ENCODE data around the gene AIG1.
"Not testable (repeated sequence)": the region's sequence is repeated elsewhere in the genome, so short reads cannot be mapped to it uniquely, and the experiment has no call there.

The AIG1 gene

DNA sequence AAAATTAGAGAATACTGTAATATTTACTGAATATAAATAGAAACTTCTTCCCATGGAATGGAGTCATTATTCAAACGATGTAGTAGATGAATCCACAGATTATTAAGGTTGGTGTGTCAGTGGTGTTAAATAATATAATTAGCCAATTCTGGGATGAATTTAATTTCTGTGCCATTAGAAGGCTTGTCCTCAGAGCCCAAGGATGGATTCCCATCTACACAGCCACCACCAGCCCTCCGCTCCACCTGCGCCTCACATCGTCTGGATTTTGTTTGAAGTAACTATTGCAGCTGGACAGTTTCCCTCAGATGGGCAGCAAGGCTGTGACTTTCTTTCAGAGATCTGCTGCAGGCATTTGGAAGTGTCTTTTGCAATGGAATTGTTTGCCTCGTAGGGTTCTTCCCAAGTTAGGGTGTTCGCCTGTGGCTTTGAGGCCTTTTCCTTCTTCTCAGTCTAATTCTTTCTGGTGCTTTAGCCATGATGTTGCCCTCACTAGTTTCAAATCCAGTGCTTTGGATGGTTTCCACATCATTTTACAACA lies 104.7 kb downstream of the AIG1 start:
- no peak for DNase-seq (ENCODE audit: low spot score)

DNA sequence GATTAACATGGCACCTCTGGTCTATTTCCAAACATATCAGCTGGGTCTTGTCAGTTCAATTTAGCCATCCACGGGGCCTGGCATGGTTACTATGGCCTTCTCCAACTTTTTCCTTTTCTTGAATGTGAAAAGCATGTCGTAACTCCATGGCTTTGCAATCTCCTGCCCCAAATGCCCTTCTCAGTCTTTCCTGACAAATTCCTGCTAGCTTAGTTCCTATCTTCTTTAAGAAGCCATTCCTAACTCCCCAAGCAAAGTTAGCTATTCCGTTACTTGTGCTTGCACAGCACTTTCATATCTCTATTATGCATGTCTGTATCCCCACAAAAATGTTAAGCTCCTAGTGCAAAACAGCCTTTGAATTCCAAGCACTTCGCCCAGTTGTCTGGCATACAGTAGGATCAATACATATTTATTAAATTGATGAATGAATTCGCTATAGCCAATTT lies 105.6 kb downstream of the AIG1 start:
- no peak for DNase-seq (ENCODE audit: low spot score)

DNA sequence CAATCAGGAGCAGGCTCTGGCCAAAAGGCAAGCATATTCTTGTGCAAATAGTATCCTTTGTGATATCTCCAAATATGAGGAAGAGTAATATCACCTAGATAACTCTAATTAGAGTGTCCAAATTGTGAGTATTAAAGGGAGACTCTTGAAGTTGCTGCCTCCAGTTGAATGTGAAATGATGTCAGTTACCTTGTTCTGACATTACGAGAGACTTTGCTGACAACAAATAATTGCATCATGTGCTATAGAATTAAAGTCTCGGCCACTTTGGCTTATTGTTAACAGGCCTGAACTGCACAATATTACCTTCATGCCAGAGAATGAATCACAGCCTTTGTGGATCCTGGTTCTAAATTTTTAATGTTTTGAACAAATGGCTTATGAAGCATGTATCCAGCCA lies 106.5 kb downstream of the AIG1 start:
- DNase-seq (ENCODE audit: low spot score) = no peak

DNA sequence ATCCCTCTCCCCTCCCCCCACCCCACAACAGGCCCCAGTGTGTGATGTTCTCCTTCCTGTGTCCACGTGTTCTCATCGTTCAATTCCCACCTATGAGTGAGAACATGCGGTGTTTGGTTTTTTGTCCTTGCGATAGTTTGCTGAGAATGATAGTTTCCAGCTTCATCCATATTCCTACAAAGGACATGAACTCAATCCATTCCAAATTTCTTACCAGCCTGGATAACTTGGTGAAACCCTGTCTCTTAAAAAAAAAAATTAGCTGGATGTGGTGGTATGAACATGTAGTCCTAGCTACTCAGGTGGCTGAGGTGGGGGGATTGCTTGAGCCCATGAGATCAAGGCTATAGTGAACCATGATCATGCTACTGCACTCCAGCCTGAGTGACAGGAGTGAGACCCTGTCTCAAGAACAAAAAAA lies 107.7 kb downstream of the AIG1 start:
- DNase-seq (ENCODE audit: low spot score) = not testable (repeated sequence)

DNA sequence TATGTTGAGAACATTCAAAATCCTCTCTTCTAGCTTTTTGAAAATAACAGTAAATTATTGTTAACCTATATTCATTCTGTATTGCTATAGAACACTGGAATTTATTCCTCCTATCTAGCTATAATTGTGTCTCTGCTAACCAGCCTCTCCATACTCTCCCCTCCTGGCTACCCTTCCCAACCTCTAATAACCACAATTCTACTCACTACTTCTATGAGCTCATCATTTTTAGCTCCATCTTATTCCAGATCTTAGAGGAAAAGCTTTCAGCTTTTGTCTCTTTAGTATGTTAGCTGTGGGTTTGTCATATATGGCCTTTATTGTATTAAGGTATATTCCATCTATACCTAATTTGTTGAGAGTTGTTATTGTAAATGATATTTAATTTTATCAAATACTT lies 108.8 kb downstream of the AIG1 start:
- DNase-seq (ENCODE audit: low spot score) = no peak

DNA sequence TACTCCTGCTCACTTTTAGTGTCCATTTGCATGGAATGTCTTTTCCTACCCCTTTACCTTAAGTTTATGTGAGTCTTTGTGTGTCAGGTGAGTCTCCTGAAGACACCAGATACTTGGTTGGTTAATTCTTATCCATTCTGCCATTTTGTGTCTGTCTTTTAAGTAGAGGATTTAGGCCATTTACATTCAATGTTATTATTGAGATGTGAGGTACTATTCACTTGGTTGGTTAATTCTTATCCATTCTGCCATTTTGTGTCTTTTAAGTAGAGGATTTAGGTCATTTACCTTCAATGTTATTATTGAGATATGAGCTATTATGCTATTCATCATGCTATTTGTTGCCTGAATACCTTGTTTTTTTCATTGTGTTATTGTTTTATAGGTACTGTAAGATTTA lies 113.8 kb downstream of the AIG1 start:
- DNase-seq (ENCODE audit: low spot score) = no peak

DNA sequence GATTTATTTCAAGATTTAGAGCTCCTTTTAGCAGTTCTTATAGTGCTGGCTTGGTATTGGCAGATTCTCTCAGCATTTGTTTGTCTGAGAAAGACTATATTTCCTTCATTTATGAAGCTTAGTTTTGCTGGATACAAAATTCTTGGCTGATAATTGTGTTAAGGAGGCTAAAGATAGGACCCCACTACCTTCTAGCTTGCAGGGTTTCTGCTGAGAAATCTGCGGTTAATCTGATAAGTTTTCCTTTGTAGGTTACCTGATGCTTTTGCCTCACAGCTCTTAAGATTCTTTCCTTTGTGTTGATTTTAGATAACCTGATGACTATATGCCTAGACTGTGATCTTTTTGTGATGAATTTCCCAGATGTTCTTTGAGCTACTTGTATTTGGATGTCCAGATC lies 114.3 kb downstream of the AIG1 start:
- DNase-seq (ENCODE audit: low spot score) = no peak

DNA sequence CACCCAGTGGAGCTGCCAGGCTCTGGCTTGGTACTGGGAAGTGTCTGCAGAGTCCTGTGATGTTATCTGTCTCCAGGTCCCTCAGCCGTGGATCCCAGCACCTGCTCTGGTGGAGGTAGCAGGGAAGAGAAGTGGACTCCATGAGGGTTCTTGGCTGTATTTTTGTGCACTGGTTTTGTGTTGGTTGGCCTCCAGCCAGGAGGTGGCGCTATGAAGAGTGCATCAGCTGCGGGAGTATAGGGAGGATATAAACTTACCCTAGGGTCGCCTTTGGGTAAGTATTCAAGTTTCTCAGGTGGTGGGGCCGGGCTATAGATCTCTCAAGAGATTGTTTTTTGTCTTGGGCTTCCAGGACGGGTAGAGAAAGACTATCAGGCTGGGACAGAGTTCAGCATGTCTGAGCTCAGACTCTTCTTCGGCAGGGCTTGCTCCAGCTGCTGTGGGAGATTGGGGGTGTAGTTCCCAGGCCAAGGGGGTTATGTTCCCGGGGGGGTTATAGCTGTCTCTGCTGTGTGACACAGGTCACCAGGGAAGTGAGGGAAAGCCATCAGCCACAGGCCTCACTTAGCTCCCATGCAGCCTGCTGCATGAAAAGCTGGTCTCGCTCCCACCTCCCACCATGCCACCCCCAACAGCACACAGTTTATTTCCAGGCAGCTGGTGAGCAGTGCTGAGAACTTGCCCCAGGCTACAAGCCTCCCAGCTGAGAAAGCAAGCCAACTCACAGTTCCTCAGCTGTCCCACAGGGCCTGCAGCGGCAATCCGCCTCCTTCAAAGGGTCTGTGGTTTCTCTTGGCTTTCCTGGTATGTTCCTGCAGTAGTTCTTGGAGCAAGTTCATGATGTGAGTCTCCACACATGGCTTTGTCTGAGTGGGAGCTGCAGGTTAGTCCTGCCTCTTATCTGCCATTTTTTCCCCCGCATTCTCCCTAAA lies 115.7 kb downstream of the AIG1 start:
- DNase-seq (ENCODE audit: low spot score) = no peak

DNA sequence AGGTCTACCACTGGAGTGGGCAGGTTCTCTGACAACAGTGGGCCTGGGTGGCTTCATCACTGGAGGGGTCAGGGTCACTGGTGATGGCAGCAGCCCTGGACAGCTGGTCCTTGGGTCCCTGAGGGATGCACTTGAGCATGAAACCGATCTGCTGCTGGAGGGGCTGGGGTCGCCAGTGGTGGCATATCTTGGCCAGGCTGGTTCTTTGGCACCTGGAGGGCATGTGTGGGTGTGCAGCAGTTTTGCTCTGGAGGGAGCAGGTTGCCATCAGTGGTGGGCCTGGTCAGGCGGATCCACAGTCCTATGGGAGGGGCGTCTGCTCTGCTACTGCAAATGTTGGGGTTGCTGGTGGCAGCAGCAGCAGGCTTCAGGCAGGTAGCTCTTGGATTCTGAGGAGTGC lies 117.0 kb downstream of the AIG1 start:
- DNase-seq (ENCODE audit: low spot score) = no peak

DNA sequence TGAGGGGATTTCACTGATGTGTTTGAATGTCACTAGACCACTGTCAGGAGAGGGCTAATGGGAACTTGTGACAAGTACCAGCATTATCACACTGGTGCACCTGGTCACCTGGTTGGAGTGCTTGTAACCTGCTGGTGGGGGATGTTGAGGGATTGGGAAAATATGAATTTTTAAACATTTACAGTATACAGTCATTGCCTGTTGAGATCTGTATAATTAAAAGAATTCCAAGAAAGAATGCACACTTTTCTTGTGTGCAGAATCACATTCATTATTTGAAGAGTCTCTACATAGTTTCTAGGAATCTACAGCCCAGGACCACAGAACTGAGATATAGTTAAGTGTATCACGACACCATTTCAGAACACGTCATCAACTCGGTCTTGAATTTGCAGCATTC lies 118.4 kb downstream of the AIG1 start:
- DNase-seq (ENCODE audit: low spot score) = no peak

DNA sequence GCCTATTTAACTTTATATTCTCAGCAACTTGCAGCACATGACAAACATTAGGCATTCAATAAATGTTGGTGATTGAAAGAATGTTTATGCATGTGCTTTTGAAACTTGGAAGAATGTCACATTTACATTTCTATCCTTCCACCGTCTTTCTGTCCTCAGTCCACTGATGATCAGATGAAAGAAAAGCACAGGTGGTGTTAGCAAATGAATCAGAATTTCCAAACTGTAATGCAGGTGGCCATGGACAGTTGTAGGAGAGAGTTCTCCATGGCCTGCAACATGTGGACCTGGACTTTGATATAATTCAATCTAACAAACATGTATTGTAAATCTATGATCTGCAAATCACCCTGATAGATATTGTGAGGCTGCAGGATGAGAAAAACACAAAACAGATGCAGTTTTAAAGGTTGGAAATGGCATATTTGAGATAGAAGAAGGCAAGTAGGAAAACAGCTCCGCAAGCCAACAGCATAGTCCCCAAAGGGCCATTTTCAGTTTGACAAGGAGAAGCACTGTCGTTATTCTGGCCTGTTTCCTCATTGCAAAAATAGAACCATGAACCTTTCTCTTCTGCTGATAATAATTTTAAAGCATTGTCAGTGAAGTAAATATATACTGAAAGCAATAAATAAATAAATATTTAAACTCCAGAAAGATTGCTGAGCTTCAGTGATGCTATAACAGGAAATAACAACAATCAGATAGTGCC lies 119.4 kb downstream of the AIG1 start:
- DNase-seq (ENCODE audit: low spot score) = no peak

DNA sequence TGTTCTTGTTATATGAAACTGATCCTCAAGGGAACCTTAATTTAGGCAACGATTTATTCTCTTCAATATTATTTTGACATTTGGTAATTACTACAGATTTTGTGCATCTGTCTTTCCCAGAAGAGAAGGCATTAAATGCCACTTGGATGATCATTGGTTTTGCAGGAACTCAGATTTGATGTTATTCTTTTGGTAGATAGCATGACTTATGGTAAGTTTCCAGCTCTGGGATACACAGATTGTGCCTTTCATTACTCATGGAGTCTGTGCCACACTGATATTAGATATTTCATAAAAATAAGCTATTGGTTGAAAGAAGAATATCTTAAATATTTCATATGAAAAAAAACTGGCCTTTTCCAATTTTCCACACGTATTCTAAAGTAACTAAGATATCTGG lies 120.1 kb downstream of the AIG1 start:
- DNase-seq (ENCODE audit: low spot score) = no peak

DNA sequence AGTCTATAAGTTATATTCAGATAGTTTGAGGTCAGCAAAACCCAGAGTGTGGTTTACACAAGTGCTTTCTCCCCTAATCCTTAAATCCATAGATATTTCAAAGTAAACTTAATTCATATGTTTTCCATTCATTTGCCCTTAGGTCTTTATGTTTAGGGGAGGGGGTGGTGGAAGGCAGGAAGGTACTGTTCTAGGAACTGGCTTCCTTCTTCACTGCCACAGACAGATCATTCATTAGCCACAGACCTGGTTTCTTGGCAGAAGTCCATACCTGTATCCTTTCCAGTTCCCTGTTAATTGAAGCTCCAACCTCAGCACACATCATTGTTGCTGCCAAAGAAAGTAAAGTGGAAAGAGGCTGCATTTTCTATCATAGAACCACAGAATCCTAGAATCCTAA lies 123.0 kb downstream of the AIG1 start:
- DNase-seq (ENCODE audit: low spot score) = no peak

DNA sequence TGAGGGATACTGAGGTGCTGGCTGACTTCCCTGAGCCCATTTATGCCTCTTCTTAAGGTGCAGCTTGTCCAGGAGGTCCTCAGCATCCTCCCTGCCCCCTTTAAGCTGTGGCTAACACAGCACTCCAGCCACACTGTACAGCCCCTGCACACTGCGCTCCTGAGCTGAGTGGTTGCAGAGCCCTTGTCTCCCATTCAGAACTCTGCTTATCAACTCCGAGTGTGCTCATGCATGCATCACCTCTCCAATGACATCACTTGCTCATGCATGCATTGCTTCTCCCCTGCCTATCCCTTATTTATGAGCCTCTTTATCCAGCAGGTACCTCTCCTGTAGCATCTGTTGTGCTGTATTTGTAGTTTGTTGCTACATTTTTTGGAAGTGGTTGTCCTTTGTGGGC lies 124.6 kb downstream of the AIG1 start:
- no peak for DNase-seq (ENCODE audit: low spot score)

DNA sequence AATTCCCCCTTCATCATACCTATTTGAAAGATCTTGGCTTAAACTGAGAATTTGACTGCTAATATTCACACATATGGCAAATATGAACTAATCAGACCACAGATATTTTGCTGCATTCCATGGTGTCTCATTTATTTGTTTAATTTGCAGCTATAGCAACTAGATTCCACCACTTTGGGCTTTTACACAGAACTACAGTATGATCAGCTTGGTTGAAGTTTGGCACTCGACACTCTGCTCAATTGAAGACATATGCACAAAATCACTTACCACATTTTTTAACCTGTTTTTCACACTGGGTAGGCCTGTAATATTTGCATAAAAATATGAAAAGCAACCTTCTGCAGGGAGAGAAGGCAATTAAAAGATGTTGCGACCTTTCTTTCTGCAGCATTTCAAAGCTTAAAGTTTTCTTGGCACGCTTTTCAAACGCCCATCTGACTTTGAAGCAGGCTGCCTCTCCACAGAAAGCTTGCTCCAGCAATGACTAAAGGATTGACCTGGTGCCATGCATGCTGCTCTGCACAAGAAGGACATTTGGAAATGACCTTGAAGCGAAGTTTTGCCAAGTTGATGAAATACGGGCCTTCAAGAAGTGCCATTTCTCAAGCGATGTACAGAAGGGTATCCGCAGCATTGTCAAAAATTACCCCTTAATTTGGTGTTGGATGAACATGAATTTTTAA lies 126.7 kb downstream of the AIG1 start:
- no peak for DNase-seq (ENCODE audit: low spot score)

DNA sequence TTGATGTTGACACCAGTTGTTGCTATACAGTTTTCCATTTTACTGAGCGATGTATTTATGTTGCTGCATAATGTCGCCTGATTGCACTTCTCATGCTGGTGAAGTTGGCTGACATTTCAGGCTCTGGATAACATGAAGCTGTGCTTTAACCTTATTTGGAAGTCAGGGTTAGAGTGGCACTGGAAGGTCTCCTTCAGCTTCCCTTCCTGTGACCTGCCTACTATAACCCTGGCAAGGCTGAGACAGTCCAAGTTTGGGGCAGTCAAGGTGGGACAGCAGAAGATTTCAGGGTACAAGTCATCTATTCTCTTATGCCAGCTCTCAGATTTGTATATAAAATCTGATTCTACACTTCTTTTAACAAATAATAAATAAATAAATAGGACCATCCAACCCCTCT lies 127.6 kb downstream of the AIG1 start:
- DNase-seq (ENCODE audit: low spot score) = no peak

DNA sequence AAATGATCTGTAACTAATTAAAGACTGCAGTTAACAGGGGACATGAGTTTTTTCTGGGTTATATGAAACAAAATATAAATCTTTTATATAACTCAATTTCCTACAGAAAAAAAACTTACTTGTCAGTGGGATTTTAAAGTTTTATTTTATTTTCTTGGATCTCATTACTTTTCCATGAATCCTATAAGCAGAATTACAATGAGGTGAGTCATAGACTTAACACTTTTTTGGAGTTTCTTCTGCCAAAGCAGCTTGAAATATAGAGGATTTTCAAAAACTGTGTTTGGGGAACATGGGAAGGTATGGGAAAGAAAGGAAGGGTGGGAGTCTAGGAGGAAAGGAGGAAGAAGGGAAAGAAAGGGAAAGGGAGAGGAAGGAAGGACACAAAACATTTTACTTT lies 130.7 kb downstream of the AIG1 start:
- no peak for DNase-seq (ENCODE audit: low spot score)

DNA sequence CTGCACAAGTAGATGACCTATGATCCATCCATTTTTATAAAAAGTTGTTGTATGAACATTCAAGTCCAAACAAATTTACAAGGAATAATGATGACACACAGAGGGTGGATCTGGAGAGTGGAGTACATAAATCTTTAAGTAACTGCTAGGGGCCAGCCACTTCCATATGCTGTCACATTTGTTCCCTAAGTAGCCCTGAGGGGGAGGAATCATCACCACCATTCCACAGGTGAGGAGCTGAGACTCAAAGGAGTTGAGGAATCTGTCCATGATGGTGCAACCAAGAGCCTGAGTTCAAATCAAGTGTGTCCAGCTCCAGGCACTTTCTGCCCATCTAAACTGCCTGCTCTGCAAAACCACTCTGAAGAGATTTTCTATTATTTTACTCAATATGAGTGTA lies 132.1 kb downstream of the AIG1 start:
- DNase-seq (ENCODE audit: low spot score) = no peak

DNA sequence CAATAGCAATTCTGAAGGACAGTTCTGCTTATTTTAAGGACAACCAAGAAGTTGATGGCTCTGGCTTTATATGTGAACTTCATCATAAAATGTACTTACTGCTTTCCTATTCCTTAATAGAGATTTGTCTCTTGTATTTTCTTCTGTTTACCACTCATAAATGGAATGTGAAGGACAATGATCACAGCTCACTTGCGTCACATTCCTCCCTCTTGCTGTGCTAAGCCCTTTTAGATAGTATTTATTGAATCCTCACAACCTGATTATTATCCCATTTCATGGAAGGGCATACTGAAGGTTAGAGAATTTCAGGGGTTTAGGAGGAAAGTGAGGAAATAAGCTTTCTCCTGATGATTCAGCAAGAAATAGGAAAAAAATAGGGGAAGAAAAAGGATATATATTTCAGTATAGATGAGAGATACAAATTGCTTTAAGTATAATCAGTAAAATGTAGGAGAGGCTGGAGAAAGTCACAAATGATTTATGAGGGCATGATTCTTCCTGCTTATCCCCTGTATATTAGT lies 132.9 kb downstream of the AIG1 start:
- DNase-seq (ENCODE audit: low spot score) = no peak

DNA sequence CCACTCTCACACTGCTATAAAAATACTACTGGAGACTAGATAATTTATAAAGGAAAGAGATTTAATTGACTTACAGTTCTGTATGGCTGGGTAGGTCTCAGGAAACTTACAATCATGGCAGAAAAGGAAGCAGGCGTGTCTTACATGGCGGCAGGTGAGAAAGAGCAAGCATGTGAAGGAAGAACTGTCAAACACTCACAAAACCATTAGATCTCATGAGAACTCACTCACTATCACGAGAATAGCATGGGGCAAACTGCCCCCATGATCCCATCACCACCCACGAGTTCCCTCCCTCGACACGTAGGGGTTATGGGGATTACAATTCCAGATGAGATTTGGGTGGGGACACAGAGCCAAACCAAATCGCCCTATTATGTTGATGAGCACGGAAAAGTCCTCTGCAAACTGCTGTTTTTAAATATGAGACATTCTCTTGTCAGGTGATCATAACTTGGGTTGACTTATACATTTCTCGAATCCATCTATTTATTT lies 133.5 kb downstream of the AIG1 start:
- DNase-seq (ENCODE audit: low spot score) = no peak

DNA sequence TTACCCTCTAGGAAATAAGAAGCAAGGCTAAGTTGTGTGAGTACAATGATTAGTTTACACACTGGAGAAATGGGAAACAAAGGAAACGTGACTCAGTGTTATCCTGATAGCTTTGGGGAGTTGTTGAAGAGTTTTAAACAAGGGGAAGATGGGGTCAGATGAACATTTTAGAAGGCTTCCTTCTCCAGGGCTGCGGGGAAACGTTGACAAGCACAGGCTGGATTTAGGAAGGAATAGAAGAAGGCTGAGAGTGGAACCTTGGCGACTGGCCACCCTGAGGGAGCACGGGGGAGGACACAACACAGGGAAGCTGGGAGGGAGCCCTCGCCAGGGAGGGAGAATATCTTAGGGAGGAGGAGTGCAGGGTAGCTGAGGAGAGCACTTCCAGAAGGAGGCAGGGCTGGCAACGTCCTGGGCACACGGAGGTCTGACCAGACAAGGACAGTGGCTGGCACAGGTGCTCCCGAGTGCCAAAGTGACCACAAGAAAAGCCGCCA lies 134.7 kb downstream of the AIG1 start:
- no peak for DNase-seq (ENCODE audit: low spot score)
